ENCODE results near the gene LRRC61.
A peak's percentile ranks its signal among the peaks of the same experiment; 100 is the strongest.

- no peak for TF ChIP-seq EZH2 (conservative IDR thresholded peaks at IDR 0.05; ENCODE audit: low read depth, low read length)
- peak; percentile 53; the same call in 1 of the 2 replicates for TF ChIP-seq POLR2AphosphoS5 (IDR thresholded peaks at IDR 0.05; ENCODE audit: low read depth, low read length)
- no peak for TF ChIP-seq FOXK2 (IDR thresholded peaks at IDR 0.05)
- TF ChIP-seq EP300 (IDR thresholded peaks at IDR 0.05; ENCODE audit: low read depth in 2 of 2, low read length in 2 of 2): 0 out of 4 replicates have a peak, but pooled peaks of 1 of the 2 experiments have one; percentile 16
- TF ChIP-seq EP300 (CRISPR knock-in tag; IDR thresholded peaks at IDR 0.05; ENCODE audit: borderline replicate concordance): 0 out of 2 replicates have a peak, but pooled peaks have one; percentile 28
- TF ChIP-seq SATB2 (CRISPR knock-in tag; IDR thresholded peaks at IDR 0.05): no peak
- TF ChIP-seq TCF7L2 (IDR thresholded peaks at IDR 0.05; ENCODE audit: low read depth, low read length): no peak
- peak; percentile 65 for TF ChIP-seq CTCF (CRISPR knock-in tag; IDR thresholded peaks at IDR 0.05)
- TF ChIP-seq YY1 (IDR thresholded peaks at IDR 0.05; ENCODE audit: insufficient read depth, insufficient replicate concordance, low read depth, low read length): no peak
- TF ChIP-seq ZSCAN9 (CRISPR knock-in tag; IDR thresholded peaks at IDR 0.05; ENCODE audit: borderline replicate concordance): no peak
- no peak for TF ChIP-seq TBL1XR1 (IDR thresholded peaks at IDR 0.05; ENCODE audit: borderline replicate concordance, low read length, partially characterized antibody)
- TF ChIP-seq HDAC2 (CRISPR knock-in tag; IDR thresholded peaks at IDR 0.05): peak; percentile 16
- peak; percentile 35; the same call in 1 of the 2 replicates for TF ChIP-seq ZNF574 (CRISPR knock-in tag; IDR thresholded peaks at IDR 0.05)
These were observed 55.1 kb downstream of the LRRC61 start for GRCh38 chr7:150378115-150378852.

All from HepG2 (cell line).